ENCODE data around the gene PTPRCAP.
"Not testable (repeated sequence)": the region's sequence is repeated elsewhere in the genome, so short reads cannot be mapped to it uniquely, and the experiment has no call there.

The PTPRCAP gene, protein sequence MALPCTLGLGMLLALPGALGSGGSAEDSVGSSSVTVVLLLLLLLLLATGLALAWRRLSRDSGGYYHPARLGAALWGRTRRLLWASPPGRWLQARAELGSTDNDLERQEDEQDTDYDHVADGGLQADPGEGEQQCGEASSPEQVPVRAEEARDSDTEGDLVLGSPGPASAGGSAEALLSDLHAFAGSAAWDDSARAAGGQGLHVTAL

DNA sequence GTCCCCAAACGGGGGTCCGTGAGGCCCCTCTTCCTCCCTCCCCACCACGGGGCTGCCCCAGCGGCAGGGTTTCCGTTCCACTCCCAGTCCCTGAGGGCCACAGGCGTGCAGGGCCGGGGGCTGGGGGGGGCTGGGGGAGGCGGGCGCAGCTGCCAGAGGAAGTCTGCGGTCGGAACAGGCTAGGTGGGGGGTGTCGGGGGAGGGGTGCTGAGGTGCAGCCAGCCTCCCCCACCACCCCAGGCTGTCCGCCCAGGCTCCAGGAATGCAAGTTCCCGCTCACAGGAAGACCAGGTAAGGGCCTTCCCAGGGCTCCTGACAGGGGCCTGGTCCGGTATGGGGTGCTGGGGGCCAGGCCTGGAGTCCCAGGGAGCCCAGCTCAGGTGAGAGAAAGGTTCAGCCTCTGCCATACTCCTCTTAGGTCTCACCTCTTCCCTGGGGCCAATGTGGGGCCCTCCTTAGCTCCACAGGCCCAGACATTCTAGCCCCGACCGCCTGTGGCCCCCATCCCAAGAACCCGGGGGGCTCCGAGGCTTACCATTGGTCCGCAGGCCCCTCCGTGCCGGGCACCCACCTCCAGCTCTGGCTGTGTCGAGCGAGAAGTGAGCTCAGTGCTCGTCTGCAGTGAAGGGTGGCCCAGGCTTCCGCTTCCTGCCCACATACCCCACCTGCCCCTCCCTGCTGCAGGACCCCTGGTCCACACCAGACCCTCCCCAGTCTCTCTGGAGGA is at the start of gene PTPRCAP:
PTPRCAP (minus strand) TSS at position 601 of the 727 bp plus-strand sequence; CDS start at position 538, 63 bp downstream.
- no peak for DNase-seq

DNA sequence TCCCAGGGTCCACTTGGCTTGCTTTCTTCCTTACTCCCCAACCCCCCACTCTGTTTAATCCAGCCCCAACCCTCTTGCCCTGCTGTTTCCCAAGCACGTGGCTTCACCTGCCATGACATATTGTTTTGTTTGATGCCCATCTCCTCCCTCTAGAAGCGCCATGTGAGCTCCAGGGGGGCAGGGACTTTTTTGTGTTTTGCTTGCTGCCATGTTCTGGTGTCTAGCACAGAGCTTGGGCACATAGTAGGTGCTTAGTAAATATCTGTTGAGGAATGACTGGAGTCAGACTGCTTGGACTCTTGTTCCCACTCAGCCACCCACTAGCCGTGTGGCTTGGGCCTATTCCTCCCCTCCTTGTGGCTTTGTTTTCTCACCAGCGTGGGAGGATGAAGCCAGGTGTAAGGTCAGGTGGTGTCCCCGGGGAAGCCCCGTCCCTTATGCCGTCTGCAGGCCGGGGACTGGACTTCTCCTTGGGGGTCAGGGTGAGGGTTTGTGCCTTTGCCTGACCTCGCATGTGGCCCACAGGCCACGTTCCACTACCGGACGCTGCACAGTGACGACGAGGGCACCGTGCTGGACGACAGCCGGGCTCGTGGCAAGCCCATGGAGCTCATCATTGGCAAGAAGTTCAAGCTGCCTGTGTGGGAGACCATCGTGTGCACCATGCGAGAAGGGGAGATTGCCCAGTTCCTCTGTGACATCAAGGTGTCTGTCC is 49.2 kb upstream of the PTPRCAP start:
- DNase-seq = no peak

DNA sequence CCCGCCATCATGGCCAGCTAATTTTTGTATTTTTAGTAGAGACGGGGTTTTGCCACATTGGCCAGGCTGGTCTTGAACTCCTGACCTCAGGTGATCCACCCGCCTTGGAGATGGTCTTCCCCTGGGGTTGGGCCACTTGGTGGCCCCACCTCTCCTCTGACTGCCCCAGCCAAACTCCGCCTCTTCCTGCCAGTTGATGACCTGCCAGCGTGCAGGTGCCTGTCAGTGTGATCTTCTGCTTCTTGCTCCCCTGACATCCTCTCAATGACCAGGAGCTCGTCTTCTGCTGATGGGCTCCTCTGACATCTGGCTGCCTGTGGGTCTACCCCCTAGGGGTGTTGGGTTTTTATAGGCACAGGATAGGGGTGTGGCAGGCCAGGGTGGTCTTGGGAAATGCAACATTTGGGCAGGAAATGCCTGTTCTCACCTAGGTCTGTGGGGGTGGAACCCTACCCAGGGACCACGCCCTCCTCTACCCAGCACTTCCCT is 48.4 kb upstream of the PTPRCAP start:
- not testable (repeated sequence) for DNase-seq

DNA sequence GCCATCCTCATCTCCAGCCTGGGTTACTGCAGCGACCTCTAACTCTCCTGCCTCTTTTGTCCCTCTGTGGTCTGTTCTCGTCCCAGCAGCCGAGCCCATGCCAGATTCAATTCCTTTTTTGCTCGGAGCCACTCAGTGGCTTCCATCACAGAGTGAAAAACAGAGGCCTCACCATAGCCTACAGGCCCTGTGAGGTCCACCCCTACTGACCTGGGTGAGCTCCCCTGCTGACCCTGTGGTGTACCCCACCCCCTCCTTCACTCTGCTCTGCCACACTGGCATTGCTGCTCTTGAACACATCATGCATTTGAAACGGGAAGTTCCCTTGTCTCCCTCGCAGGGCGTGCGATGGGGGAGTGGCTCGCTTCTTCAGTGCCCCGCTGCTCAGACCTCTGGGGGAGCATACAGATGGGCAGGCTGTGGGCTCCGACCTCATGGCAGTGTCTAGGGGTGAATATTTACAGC is 47.4 kb upstream of the PTPRCAP start:
- peak; percentile 65 for DNase-seq

DNA sequence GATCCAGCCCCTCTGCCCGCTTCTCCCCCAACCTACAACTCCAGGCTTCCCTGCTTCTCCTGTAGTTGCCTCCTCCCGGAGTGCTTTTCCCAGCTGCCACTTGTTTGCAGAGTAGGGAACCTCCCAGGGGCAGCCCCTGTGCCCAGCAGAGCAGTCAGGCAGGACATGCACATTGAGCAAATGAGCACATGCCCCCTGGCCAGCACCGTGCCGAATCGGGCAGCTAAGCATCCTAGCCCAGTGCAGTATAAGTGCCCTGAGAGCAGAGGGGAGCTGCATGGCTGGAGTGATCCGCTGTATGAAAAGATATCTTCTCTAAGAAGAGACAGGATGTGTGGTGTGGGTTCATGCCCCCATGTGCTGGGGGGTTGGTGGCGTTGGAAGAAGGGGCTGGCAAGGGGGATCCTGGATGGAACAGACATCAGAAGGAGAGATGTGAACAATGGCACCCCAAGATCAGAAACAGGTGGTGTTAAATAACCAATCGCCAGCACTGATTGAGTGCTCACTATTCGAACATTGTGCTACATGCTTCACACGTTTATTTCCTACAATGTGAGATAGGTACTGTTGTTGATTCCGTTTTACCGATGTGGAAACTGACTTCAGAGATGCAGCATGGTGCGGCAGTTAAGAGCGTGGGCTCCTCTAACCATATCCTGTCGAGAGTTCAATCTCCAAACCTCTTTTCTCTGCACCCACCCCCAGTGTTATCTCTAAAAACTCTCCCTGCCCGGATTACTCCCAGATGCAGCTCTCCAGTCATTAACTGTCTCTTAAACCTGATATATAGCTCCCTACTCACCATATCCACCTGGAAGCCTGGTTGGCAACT is 46.6 kb upstream of the PTPRCAP start:
- DNase-seq = no peak

DNA sequence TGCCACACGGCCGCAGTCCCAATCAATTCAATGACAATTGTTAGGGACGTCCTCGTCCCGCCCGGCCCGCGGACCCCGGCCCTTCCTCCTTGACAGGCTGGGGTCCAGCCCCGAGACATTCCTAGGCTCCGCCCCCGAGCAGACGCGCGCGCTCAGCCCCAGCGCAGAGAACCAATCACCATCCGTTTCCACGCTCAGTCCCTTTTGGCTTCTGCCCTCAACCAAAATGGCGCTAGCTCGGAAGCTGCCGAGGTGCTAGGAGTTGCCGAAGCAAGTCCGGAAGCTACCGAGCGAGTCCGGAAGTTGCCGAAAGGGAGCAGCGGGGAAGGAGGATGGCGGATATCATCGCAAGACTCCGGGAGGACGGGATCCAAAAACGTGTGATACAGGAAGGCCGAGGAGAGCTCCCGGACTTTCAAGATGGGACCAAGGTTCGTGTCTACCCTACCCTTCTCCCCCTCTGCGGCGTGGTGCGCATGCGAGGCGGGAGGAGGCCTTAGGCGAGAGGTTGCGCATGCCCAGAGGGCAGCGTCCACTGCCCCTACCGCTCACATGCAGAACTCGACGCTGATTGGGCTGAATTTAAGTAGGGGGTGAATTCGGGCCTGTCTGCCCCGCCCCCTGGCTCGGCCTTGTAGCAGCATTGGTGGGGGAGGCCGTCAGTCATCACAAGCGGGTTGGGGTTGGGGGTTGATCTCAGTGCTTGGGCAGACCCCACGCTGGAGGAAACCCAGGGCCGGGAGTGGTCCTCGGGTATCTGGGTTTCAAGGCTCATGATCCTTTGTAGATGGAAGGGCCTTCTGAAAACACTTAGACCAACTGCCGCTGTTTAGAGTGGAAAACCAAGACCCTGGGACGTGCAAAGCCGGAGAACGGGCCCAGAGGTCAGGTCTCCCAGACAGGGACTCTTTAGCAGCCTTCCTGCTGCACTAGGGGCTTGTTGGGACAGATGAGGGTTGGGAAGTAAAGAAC is 45.6 kb upstream of the PTPRCAP start, which contains the start of gene AIP:
AIP (plus strand) TSS at position 200 of the 972 bp plus-strand sequence; CDS start at position 333, 133 bp downstream.
- DNase-seq = peak; percentile 98

DNA sequence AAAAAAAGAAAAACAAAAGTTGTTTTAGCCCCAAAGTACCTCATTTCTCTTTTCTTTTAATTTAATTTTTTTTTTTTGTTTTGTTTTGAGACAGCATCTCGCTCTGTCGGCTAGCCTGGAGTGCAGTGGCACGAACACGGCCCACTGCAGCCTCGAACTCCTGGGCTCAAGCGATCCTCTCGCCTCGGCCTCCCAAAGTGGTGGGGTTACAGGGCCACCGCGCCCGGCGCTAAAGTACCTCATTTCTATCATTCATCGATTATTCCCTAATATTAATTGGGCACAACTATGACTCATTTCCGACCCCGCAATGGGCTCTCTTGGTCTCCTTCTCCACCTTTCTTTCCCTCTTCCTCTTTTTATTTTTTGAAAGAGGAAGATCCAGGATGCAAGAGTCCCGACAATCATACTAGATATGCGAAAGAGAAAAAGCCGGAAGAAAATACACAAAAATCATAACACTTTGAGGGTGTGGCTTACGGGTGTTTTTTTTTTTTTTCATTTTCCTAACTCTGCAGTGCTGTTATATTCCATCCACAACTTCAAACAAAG is 44.9 kb upstream of the PTPRCAP start:
- peak; percentile 70 for DNase-seq

DNA sequence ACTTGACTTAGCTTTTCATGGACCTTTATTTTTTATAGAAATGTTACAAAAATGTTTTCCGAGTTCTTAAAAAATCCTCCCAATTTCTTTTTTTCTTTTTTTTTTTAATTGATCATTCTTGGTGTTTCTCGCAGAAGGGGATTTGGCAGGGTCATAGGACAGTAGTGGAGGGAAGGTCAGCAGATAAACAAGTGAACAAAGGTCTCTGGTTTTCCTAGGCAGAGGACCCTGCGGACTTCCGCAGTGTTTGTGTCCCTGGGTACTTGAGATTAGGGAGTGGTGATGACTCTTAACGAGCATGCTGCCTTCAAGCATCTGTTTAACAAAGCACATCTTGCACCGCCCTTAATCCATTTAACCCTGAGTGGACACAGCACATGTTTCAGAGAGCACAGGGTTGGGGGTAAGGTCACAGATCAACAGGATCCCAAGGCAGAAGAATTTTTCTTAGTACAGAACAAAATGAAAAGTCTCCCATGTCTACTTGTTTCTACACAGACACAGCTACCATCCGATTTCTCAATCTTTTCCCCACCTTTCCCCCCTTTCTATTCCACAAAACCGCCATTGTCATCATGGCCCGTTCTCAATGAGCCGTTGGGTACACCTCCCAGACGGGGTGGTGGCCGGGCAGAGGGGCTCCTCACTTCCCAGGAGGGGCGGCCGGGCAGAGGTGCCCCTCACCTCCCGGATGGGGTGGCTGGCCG is 40.0 kb upstream of the PTPRCAP start:
- DNase-seq = not testable (repeated sequence)

DNA sequence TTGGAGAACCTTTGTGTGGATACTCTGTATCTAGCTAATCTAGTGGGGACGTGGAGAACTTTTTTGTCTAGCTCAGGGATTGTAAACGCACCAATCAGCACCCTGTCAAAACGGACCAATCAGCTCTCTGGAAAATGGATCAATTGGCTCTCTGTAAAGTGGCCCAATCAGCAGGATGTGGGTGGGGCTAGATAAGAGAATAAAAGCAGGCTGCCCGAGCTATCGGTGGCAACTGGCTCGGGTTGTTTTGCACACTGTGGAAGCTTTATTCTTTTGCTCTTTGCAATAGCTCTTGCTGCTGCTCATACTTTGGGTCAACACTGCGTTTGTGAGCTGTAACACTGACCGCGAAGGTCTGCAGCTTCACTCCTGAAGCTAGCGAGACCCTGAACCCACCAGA is 39.2 kb upstream of the PTPRCAP start:
- DNase-seq = not testable (repeated sequence)

DNA sequence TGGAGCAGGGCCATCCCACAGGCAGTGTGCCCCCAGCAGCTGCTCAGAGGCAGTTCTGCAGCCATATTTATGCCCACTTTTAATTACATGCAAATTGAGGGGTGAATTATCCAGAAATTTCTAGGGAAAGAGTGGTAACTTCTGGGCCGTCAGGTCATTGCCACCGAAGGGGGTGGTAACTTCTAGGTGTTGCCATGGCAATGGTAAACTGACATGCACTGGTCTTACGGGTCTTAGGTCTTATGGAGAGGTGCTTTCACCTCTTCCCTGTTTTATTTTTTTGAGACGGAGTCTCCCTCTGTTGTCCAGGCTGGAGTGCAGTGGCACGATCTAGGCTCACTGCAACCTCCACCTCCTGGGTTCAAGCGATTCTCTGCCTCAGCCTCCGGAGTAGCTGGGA is 35.4 kb upstream of the PTPRCAP start:
- no peak for DNase-seq

DNA sequence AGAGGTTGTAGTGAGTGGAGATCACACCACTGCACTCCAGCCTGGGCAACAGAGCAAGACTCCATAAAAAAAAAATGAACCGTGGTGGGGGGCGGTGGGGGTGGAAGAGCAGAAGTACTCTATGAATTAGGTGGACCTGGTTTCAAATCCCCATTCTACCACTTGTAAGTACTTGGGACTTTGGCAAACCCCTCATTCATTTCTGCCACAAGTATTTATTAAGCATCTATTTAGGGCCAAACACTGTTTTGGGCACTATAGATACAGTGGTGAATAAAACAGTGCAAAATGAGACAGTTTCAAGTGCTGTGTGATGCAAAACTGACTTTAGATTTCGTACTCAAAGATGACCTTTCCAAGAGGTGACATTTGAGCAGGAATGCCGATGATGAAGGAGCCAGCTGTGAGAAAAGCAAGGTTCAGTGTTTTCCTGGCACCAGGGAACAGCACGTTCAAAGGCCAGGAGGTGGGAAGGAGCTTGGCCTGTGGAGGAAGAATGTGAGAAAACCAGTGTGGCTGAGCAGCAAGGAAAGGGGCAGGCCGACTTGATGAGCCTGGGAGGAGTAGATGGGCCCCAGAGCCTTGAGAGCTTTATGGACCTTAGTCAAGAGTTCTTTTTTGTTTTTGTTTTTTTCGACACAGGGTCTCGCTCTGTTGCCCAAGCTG is 33.0 kb upstream of the PTPRCAP start:
- no peak for DNase-seq

DNA sequence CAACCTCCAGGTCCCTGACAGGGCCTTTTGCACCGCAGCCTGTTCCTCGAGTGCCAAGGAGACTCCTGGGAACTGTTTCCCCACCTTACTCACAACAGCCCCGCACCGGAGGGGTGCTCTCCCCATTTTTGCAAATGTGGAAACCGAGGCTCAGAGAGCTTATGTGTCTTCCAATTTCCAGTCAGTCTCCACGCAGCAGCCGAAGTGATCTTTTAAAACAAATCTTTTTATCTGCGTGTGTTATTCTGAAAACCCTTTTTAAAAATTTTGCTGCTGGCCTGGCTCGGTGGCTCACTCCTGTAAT is 32.0 kb upstream of the PTPRCAP start:
- DNase-seq = no peak

DNA sequence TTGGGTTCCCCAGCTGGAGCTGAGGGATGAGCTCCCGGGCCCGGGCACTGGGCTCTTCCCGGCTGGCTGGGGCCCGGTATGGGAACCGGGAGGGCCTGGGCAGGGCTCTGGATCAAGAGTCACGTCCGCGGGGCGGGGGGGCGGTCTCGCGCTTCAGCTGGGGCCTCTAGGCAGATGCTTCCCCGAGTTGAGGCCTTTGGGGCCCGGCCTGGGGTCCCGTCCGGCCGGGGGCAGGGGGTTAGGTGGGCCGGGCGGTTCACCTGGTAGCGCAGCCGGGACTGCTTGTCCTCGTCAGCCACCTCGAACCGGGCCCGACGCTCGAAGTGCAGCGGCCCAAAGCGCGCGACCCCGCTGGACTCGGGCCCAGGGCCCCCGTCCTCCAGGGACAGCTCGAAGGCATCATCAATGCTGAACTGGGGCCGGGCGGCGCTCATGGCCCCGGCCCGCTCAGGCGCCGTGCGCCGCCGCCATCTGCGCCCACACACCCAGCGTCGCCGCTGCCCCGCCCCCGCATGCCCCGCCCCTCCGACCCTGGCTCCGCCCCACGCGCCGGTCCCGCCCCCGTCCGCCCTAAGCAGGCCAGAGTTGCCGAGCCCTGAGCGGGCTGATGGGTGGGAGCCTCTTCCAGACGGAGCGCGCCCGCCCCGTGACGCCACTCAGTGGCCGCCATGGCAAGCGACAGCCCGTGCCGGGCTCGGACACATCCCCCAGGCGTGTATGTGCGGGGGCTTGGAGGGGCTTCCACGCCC is 31.5 kb upstream of the PTPRCAP start, which contains the start of gene TMEM134:
TMEM134 (minus strand) TSS at position 493 of the 749 bp plus-strand sequence; CDS start at position 434, 59 bp downstream.
- DNase-seq = peak; percentile 97

DNA sequence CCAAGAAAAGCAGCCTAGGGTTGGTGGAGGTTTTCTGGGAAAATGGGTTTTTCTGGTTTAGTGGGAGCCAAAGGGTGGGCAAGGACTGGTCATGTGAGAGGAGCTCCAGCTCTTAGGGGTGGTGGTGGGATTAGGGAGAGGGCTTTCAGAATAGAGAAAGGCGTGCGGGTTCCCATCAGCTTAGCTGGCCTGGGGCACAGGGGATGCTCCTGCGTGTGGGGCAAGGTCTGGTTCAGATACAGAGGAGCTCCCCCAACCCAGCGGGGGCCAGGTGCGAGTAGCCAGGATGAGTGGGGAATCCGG is 30.9 kb upstream of the PTPRCAP start:
- no peak for DNase-seq

DNA sequence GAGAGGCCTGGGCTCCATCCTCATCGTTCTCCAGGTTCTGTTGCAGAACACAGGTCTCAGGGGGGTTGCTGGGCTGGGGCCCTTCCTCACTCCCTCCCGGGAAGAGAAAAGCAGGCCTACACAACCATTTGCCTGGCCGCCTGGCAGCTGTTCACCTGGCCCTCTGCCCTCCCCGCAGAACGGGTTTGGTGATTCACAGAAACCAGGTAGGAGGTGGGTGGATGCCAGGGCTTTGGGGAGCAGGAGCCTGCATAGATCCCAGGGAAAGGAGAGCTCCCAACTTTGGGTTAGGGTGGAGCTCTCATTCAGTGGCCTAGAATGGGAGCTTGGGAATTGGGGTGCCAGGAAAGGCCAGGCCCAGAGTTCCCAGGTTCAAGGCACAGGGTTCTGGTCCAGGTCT is 30.6 kb upstream of the PTPRCAP start:
- no peak for DNase-seq

DNA sequence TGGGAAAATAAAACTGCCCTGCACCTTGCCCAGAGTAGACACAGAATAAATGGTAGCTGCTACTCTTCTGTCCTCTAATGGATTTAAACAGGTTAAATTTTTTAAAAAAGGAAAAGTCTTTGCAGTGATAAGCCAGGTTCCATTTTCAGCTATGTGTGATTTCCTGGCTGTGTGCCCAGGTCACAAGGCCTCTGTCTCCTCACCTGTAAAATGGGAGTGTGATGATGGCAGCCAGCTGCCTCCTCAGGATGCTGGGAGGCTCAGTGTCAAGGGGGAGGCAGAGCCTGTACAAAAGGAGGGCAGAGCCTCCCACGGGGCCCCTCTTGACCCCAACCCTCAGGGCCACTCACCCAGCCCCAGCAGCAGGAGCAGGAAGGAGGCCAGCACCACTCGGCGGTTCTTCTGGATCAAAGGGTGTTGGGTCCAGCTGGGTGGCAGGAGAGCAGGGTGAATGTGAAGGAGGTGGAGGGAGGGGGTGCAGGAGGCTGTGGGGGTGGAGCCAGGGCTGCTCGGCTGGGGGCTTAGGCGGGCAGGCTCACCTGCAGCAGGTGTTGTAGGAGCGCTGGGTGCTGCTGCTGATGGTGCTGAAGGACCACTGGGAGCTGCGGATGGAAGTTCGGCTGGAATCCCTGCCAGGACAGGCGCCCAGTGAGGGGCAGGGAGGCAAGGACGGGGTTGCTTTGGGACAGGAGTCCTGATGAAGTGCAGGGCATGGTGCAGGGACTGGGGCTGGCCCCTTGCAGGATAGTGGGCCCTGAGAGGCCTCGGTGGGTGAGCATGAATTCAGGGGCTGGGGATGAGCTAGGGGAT is 29.7 kb upstream of the PTPRCAP start:
- DNase-seq = no peak

DNA sequence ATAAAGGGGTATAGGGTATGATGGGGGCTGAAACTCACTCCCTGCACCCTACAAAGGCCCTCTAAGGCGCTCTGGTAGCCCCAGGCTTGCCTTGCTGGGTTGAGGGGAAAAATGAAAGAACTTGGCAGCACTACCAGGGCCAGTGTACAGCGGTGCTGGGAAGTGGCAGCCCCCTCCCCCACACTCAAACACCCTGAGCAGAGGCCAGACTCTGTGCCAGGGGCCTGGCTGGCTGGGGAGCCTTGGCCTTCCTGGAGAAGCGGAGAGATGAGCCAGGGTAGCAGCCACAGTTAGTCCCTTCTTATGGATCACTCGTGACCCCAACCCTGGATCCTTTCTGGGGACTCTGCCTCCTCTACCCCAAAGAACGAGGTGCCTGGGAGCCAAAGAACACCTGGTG is 28.9 kb upstream of the PTPRCAP start:
- no peak for DNase-seq

DNA sequence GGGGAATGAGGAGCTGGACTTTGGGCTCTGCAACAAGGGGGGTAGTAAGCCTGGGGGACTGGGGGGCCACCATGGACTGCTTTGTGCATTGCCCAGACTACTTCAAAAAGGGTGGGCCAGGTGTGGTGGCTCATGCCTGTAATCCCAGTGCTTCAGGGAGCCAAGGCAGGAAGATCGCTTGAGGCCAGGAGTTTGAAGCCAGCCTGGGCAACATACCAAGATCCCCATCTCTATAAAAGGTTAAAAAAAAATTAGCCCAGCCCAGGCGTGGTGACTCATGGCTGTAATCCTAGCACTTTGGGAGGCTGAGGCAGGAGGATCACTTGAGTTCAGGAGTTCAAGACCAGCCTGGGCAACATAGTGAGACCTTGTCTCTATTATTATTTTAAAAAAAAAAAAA is 28.0 kb upstream of the PTPRCAP start:
- DNase-seq = not testable (repeated sequence)

DNA sequence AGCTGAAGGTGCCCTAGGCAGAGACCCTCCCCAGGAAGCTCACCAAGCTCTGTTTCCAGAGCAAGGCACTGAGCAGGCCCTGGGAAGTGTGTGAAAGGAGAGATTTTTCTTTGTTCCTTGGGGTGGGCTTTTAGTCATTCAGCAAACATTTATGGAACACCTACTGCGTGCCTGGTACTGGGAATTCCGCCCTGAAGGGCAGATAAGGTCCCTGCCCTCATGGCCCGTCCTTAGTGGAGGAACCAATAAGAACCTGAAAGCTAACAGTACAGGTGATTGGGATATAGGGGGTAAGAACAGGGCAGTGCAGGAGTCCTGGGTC is 27.7 kb upstream of the PTPRCAP start:
- DNase-seq = no peak

Measured in suppressor macrophage treated with lipopolysaccharide for 4 hours (primary cell).